Colonic mucosa (tissue), 4 donors: ENCODE measurements around the gene NTM. TPM values are rescaled to one million over a fixed set of nuclear protein-coding genes. Genes with fewer than 3 reads are reported as not detected.

Source experiments
- DNase-seq: peaks from one replicate; pipeline ENCODE4 v3.0.0-alpha.2; 2020
- H3K27ac ChIP-seq: fragments of 200-600 bp; one replicate; pipeline ENCODE4 v1.8.0; 2021
- H3K27me3 ChIP-seq: fragments of 200-600 bp; one replicate; pipeline ENCODE4 v1.8.0; 2021
- H3K36me3 ChIP-seq: fragments of 200-600 bp; one replicate; pipeline ENCODE4 v1.8.0; 2021
- H3K4me1 ChIP-seq: fragments of 200-600 bp; one replicate; pipeline ENCODE4 v1.8.0; 2021; ENCODE audit warnings: mild to moderate bottlenecking
- H3K4me3 ChIP-seq: fragments of 200-600 bp; one replicate; pipeline ENCODE4 v1.8.0; 2021
- H3K9ac ChIP-seq, 2 donors: one replicate each; pipeline ENCODE4 v1.7.0; 2013; ENCODE audit warnings: control low read depth in 2 of 2, low read depth in 2 of 2, low read length in 2 of 2
- H3K9me3 ChIP-seq: fragments of 200-600 bp; one replicate; pipeline ENCODE4 v1.8.0; 2021
- CTCF ChIP-seq: fragments of 200-600 bp; IDR thresholded peaks from one replicate; pipeline ENCODE4 v1.8.0; 2022; ENCODE audit warnings: antibody characterized with exemption, mild to moderate bottlenecking
- intact Hi-C: fragments of 100-400 bp; cut with DNase I; formaldehyde crosslinking; loops from one replicate; pipeline ENCODE4 v1.14.1; 2022
- total RNA-seq, 2 donors: library from RNA; stranded (reverse); fragmentation: NEBNext Ultra II Directional in 1 of 2; extraction: Animal tissue kit (Norgen Biotek cat#: 25700) in 1 of 2; gene quantifications; one replicate each; pipeline ENCODE4 v1.2.1, GENCODE V29; 2021
- donor health status: healthy.
- donor health status: DM: no; HTN: no; CAD: no.
- donor health status: DM: no; HTN: no; CAD: no.

Gene NTM
- total RNA-seq, 2 donors from 2014 or later = 1.6 to 2.8 TPM

- DNase-seq = no peak
- Histone ChIP-seq H3K36me3 (no peaks in the 10 kb centered on the region), H3K27ac (no peak overlapping the region), H3K4me1 (no peaks in the 10 kb centered on the region), H3K27me3 (no peaks in the 10 kb centered on the region), H3K9me3 (no peaks in the 10 kb centered on the region), H3K4me3 (no peak overlapping the region), H3K9ac (no peak overlapping the region)
- TF ChIP-seq CTCF = no peak
- intact Hi-C loops = no loop called here
These were observed 191.1 kb downstream of the NTM start for GRCh38 chr11:131561501-131561900.

DNA sequence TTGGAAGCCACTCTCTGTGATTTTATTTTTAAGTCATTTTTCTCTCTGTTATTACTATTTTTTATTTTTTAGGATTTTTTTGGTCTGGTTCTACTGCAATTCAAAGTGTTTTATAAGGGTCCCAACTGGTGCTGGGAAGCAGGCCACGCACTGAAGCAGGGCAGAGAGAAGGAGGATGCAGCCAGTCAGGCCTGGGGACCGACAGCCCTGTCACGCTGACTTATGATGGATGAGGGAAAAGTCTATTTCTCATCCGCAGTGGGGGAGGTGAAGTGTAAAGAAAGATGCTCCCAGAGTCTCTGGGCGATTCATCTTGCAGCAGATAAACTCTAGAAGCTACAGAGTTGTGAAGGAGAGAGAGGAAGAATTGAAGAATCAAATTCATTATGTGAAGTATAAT lies 191.6 kb downstream of the NTM start:
- Histone ChIP-seq H3K36me3 (no peaks in the 10 kb centered on the region), H3K27ac (no peak overlapping the region), H3K4me1 (no peaks in the 10 kb centered on the region), H3K4me3 (no peak overlapping the region), H3K9ac (no peak overlapping the region), H3K27me3 (no peaks in the 10 kb centered on the region), H3K9me3 (no peaks in the 10 kb centered on the region)
- intact Hi-C loops = no loop called here
- DNase-seq = no peak
- no peak for TF ChIP-seq CTCF

DNA sequence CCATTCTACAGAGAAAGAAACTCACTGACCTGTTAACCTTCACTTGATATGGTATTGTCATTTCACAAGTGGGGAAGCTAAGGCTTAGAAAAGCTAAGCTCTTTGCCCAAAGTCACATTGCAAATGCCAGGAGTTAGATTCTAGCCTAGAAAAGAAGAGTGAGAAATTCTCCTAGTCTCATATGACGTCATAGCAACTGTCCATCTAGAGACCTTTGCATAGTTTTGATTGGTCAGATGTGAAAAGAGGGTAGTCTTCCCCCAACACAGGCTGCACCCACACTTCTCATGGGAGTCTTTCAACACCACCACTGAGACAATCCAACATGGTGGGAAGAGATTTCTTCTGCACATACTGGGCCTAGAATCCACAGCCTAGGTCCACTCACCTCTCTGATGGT lies 197.9 kb downstream of the NTM start:
- no peak overlapping the region for H3K4me3 ChIP-seq
- H3K9me3 ChIP-seq = no peaks in the 10 kb centered on the region
- intact Hi-C loops = no loop called here
- no peak overlapping the region for H3K27ac ChIP-seq
- no peak overlapping the region for H3K9ac ChIP-seq
- H3K36me3 ChIP-seq = no peaks in the 10 kb centered on the region
- H3K4me1 ChIP-seq = no peaks in the 10 kb centered on the region
- no peaks in the 10 kb centered on the region for H3K27me3 ChIP-seq
- TF ChIP-seq CTCF = no peak
- no peak for DNase-seq

- DNase-seq = no peak
- Histone ChIP-seq H3K9ac (no peak overlapping the region), H3K9me3 (no peaks in the 10 kb centered on the region), H3K4me1 (no peaks in the 10 kb centered on the region), H3K4me3 (no peak overlapping the region), H3K36me3 (no peaks in the 10 kb centered on the region), H3K27me3 (no peaks in the 10 kb centered on the region), H3K27ac (no peak overlapping the region)
- no peak for TF ChIP-seq CTCF
- intact Hi-C loops = no loop called here
These were observed 201.2 kb downstream of the NTM start for GRCh38 chr11:131571571-131571970.

GRCh38 chr11:131572423-131572822 lies 202.0 kb downstream of the NTM start:
- Histone ChIP-seq H3K4me1 (no peaks in the 10 kb centered on the region), H3K9ac (no peak overlapping the region), H3K27me3 (no peaks in the 10 kb centered on the region), H3K36me3 (no peaks in the 10 kb centered on the region), H3K4me3 (no peak overlapping the region), H3K9me3 (no peaks in the 10 kb centered on the region), H3K27ac (no peak overlapping the region)
- DNase-seq = no peak
- intact Hi-C loops = no loop called here
- TF ChIP-seq CTCF = no peak

GRCh38 chr11:131579932-131580387 lies 209.5 kb downstream of the NTM start:
- TF ChIP-seq CTCF = no peak
- Histone ChIP-seq H3K9ac (no peak overlapping the region), H3K9me3 (no peaks in the 10 kb centered on the region), H3K4me3 (no peak overlapping the region), H3K36me3 (no peaks in the 10 kb centered on the region), H3K27ac (no peak overlapping the region), H3K4me1 (no peaks in the 10 kb centered on the region), H3K27me3 (no peaks in the 10 kb centered on the region)
- DNase-seq = no peak
- intact Hi-C loops = no loop called here
